Measurements from ENCODE around the gene CFAP300. TPM values are rescaled to one million over a fixed set of nuclear protein-coding genes. Genes with fewer than 3 reads are reported as not detected.

The CFAP300 gene
- total RNA-seq, 1 experiment from 2014 or later = 1.9 TPM

GRCh38 chr11:102070766-102071165 is 23.5 kb downstream of the CFAP300 start:
- H3K4me1 ChIP-seq (replicated peaks; ENCODE audit: insufficient read depth) = no peaks in the 10 kb centered on the region
- H3F3A ChIP-seq (ENCODE audit: insufficient read depth, low read depth) = no peaks in the 10 kb centered on the region
- H3K27ac ChIP-seq = no peak overlapping the region
- TF ChIP-seq CTCF (conservative IDR thresholded peaks at IDR 0.05) (no peak), EZH2 (IDR thresholded peaks at IDR 0.05; ENCODE audit: low read depth) (no peak)
- ChIA-PET POLR2A (ENCODE audit: unreplicated experiment) (no interaction called here), CTCF (no interaction called here)
- intact Hi-C loops (cut with micrococcal nuclease; ENCODE audit: unreplicated experiment) = no loop called here
- H4K20me1 ChIP-seq (ENCODE audit: insufficient read depth) = no peaks in the 10 kb centered on the region
- 0 out of 2 replicates have a peak, but pooled peaks cover 3% of the 10 kb centered on the region for H3K9me2 ChIP-seq (ENCODE audit: insufficient read depth)
- no peak overlapping the region for H3K4me2 ChIP-seq
- no peak overlapping the region for H2AFZ ChIP-seq
- no TSS peak for BruUV-seq (replicated peaks)
- no peaks in the 10 kb centered on the region for H3K36me3 ChIP-seq (ENCODE audit: low read depth)
- H3K27me3 ChIP-seq (ENCODE audit: insufficient read depth, low read depth) = no peaks in the 10 kb centered on the region
- peaks cover 26% of the 10 kb centered on the region for H3K9me3 ChIP-seq (ENCODE audit: insufficient read depth, low read depth)
- H3K4me3 ChIP-seq = no peak overlapping the region
- DNase-seq = no peak
- H3K79me2 ChIP-seq (ENCODE audit: low read depth) = no peaks in the 10 kb centered on the region

DNA sequence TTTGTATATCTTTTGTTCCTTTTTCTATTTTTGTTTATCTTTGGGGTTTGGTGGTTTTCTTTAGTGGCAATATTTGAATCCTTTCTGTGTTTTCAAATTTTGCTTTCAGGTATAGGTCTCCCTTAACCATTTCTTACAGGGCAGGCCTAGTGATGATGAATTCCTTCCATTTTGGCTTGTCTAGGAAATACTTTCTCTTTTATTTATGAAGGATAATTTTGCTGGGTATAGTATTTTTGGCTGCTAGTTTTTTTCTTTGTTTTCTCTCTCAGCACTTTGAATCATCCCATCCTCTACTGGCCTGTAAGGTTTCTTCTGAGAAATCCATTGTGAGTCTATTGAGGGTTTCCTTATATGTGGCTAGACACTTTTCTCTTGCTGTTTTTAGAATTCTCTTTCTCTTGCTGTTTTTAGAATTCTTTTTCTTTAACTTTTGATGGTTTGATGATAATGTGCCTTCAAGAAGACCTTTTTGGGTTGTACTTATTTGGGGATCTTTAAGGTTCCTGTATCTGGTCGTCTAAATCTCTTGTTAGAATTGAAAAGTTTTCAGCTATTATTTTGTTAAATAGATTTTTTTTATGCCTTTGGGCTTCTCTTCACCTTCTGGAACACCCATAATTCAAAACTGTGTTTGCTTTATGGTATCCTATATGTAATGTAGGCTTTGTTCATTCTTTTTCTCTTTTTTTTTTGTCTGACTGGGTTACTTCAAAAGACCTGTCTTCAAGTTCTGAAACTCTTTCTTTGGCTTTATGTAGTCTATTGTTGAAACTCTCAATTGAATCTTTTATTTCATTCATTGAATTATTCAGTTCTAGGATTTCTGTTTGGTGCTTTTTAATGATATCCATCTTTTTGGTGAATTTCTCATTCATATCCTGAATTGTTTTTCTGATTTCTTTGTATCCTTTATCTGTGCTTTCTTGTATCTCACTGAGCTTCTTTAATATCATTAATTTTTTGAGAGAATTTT is 24.5 kb downstream of the CFAP300 start:
- Histone ChIP-seq H3K9me2 (ENCODE audit: insufficient read depth) (0 out of 2 replicates have a peak, but pooled peaks cover 3% of the 10 kb centered on the region), H3K27me3 (ENCODE audit: insufficient read depth, low read depth) (no peaks in the 10 kb centered on the region), H3K79me2 (ENCODE audit: low read depth) (no peaks in the 10 kb centered on the region), H3K4me3 (no peak overlapping the region), H3F3A (ENCODE audit: insufficient read depth, low read depth) (no peaks in the 10 kb centered on the region), H3K9me3 (ENCODE audit: insufficient read depth, low read depth) (peaks cover 26% of the 10 kb centered on the region), H3K4me1 (replicated peaks; ENCODE audit: insufficient read depth) (no peaks in the 10 kb centered on the region), H4K20me1 (ENCODE audit: insufficient read depth) (no peaks in the 10 kb centered on the region), H2AFZ (no peak overlapping the region), H3K4me2 (no peak overlapping the region), H3K36me3 (ENCODE audit: low read depth) (no peaks in the 10 kb centered on the region), H3K27ac (no peak overlapping the region)
- intact Hi-C loops (cut with micrococcal nuclease; ENCODE audit: unreplicated experiment) = no loop called here
- no peak for TF ChIP-seq EZH2 (IDR thresholded peaks at IDR 0.05; ENCODE audit: low read depth)
- no peak for TF ChIP-seq CTCF (conservative IDR thresholded peaks at IDR 0.05)
- ChIA-PET CTCF (no interaction called here), POLR2A (ENCODE audit: unreplicated experiment) (no interaction called here)
- DNase-seq = no peak
- no TSS peak for BruUV-seq (replicated peaks)

DNA sequence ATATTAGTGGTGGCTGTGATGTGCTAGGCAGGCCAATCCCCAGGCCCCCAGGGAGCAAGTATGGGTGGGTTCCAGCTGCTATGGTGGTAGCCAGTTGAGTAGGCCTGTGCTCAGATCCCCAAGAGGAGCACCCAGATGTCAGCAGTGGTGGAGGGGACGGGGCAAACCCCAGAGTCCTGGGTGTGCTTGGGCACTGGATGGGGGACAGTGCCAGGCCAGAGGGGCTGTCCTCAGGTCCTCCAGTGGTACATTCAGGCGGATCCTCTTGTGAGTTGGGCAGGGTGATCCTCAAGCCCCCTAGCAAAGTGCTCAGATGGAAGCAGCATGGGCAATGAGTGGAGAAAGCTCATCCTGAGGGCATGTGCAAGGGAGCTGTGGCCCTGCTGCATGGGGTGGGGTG is 26.0 kb downstream of the CFAP300 start:
- H3K36me3 ChIP-seq (ENCODE audit: low read depth) = no peaks in the 10 kb centered on the region
- DNase-seq = no peak
- no peak overlapping the region for H3K27ac ChIP-seq
- TF ChIP-seq CTCF (conservative IDR thresholded peaks at IDR 0.05) (no peak), EZH2 (IDR thresholded peaks at IDR 0.05; ENCODE audit: low read depth) (no peak)
- no peak overlapping the region for H3K4me2 ChIP-seq
- no peaks in the 10 kb centered on the region for H3K4me1 ChIP-seq (replicated peaks; ENCODE audit: insufficient read depth)
- no peaks in the 10 kb centered on the region for H3F3A ChIP-seq (ENCODE audit: insufficient read depth, low read depth)
- H3K4me3 ChIP-seq = no peak overlapping the region
- no peak overlapping the region for H2AFZ ChIP-seq
- no peaks in the 10 kb centered on the region for H3K9me2 ChIP-seq (ENCODE audit: insufficient read depth)
- H4K20me1 ChIP-seq (ENCODE audit: insufficient read depth) = no peaks in the 10 kb centered on the region
- ChIA-PET CTCF (no interaction called here), POLR2A (ENCODE audit: unreplicated experiment) (no interaction called here)
- BruUV-seq (replicated peaks) = no TSS peak
- no peaks in the 10 kb centered on the region for H3K79me2 ChIP-seq (ENCODE audit: low read depth)
- intact Hi-C loops (cut with micrococcal nuclease; ENCODE audit: unreplicated experiment) = no loop called here
- H3K27me3 ChIP-seq (ENCODE audit: insufficient read depth, low read depth) = no peaks in the 10 kb centered on the region
- H3K9me3 ChIP-seq (ENCODE audit: insufficient read depth, low read depth) = peaks cover 26% of the 10 kb centered on the region

All from PC-9 (cell line).